ENCODE data around the gene SIGLEC1.
A peak's percentile ranks its signal among the peaks of the same experiment; 100 is the strongest.

SIGLEC1 gene

GRCh38 chr20:3744037-3744436, 31.6 kb upstream of the SIGLEC1 start:
- no peak for DNase-seq (ENCODE audit: low spot score)

DNA sequence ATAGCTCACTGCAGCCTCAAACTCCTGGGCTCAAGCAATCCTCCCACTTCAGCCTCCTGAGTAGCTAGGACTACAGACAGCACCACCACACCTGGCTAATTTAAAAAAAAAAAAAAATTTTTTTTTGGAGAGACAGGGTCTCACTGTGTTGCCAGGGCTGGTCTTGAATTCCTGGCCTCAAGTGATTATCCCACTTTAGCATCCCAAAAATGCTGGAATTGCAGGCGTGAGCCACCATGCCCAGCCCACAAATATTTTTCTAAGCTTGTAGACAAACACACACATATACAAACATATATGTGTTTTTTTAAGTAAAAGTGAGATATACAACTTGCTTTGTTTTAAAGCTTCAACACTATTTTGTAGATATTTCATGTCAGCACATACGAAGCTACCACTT, 30.9 kb upstream of the SIGLEC1 start:
- no peak for DNase-seq (ENCODE audit: low spot score)

DNA sequence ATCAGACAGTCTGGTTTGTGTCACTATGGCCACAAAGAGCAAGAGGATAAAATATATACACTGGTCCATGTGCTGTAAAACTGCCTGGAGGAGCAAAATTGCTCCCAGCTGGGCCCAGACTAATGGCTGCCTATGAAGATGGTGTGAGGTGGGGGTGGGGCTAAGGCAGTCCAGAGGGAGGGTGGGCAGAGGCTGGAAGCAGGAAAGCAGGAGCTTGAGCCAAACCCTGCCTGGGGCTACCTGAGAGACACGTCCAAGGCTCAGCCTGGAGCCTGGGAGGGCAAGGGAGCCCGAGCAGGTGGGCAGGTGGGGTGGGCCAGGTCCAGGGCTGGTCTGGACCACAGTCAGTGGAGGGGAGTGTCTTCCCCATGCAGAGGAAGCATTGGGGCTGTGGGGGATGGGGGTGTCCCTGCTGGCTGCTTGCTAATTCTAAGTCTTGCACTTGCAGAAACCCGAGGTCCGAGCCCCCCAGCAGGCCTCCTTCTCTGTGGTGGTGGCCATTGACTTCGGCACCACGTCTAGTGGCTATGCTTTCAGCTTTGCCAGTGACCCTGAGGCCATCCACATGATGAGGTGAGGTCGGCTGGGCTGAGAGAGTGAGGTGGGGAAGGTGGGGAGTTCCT, 29.5 kb upstream of the SIGLEC1 start:
- DNase-seq (ENCODE audit: low spot score) = no peak

DNA sequence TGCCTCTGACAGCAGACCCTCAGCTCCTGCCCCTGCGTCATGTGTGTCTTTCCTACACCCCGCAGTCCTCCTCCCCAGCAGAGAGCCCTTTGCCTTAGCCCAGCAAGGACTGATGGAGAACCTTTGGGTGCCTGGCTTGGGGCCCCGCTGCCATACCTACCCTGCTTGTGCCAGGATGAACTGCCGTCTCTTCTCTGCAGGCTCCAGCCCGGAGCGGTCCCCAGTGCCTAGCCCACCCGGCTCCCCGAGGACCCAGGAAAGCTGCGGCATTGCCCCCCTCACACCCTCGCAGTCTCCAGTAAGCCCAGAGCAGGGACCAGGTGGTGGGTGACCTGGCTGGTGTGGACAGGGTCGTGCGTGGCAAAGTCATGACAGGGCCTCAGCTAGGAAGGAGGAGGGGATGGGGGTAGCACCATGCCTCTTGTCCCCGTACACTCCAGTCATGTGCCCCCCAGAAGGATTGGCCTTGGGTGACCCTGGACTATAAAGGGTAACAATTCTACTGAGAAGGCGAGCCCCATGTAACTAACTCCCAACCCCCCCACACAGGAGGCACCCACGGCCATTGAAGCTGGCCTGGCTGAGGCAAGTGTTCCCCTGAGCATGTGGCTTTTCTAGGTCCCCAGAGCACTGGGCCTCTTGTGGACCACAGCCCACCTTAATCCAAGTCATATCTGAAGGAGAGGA, 28.4 kb upstream of the SIGLEC1 start:
- no peak for DNase-seq (ENCODE audit: low spot score)

- no peak for DNase-seq (ENCODE audit: low spot score)
These were observed 27.6 kb upstream of the SIGLEC1 start for GRCh38 chr20:3739926-3740451.

GRCh38 chr20:3739054-3739925, 26.9 kb upstream of the SIGLEC1 start:
- DNase-seq (ENCODE audit: low spot score) = no peak

- DNase-seq (ENCODE audit: low spot score) = no peak
These were observed 26.0 kb upstream of the SIGLEC1 start for GRCh38 chr20:3738111-3739053.

DNA sequence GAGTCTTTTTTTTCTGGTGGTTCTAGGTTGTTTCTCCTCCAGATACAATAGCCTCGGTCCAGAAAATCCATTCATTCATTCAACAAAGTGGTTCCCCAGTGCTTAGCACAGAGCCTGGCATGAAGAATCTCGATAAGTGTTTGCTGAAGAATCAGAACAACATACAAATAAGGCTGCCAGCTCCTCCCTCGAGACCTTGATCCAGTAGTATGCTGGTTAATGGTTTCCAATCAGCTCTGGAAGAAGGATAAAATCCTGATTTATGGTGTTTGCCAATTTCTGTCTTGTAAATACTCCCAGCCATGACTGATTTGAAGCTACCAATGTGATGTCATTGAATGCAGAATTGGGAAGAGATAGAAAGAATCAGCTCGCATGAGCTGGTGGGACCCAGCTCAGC, 23.4 kb upstream of the SIGLEC1 start:
- DNase-seq (ENCODE audit: low spot score) = no peak

- no peak for DNase-seq (ENCODE audit: low spot score)
These were observed 21.9 kb upstream of the SIGLEC1 start for GRCh38 chr20:3734111-3734843.

- DNase-seq (ENCODE audit: low spot score) = no peak
These were observed 21.0 kb upstream of the SIGLEC1 start for GRCh38 chr20:3733119-3733995.

DNA sequence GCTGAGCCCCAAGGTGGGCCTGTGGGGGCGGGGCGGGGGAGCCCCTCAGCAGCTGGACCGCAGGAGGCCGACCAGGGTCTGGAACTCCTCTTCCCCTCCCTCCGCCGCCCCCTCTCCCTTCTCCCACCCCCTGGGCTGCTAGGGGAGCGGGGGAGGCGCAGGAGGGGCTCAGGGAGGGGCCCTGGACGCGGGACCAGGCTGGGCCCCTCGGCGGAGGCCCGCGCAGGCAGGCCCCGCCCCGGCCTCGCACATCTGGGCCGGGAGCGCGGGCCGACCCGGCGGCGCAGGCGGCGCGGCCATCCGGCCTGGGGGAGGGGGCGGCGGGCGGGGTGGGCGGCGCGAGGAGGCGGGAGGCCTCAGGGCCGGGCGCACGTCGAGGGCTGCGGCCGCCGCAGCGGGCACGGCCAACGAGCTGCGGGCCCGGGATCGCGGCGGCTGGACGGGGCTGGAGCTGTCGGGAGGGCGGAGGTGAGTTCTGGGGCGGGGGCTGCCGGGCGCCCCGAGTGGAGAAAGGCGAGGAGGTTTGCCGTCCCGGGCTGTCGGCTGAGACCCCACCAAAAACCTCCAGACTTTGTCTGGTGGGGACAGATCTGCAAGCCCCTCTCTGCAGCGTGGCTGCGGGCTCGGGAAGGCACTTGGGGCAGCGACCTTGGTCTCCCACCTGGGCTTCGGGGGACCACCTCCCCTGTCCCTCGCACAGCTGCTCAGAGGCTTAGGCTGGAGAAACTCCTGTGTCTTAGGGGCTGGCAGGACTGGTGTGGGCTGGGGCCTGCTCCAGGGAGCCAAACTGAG, 20.1 kb upstream of the SIGLEC1 start, which contains the start of gene HSPA12B:
Gene HSPA12B (plus strand): TSS at position 359 of the 792 bp plus-strand sequence. CDS start 5,990 bp downstream, outside the sequence.
- peak; percentile 58 for DNase-seq (ENCODE audit: low spot score)

- no peak for DNase-seq (ENCODE audit: low spot score)
These were observed 19.5 kb upstream of the SIGLEC1 start for GRCh38 chr20:3731944-3732326.

DNA sequence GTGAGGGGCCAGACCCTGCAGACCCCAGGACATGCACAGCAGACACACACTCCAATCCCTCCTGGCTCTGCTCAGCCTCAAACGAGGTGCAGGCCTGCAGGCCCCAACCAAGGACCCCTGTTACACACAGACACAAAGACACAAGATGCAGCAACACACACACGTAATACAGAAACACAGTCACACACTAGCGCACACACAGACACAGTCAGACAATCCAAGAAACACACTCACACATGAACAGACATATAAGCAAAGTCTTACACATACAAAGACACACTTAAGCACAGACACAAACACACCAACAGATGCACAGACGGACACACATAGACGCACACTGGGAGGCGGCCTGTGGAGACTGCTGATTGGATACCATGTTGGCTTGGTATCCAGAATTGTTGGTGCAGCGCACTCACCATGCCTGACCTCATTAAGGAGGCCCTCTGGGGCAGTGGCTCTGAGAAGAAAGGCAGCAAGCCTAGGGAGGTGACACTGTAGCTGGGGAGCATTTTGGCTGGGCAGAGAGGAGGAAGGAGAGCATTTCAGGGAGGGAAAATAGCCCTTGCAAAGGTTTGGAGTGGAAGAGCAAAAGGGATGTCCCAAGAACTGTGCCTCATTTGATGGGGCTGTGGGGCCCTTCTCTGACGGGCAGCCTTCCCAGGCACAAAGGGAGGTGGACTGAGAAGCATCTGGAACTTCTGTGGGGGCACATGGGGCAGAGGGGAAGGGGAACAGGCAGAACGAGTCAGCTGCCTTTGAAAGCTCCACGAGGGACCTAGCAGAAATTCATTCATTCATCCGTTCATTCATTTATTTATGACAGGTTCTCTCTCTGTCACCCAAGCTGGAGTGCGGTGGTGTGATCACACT, 18.6 kb upstream of the SIGLEC1 start:
- no peak for DNase-seq (ENCODE audit: low spot score)

- no peak for DNase-seq (ENCODE audit: low spot score)
These were observed 17.6 kb upstream of the SIGLEC1 start for GRCh38 chr20:3729811-3730540.

DNA sequence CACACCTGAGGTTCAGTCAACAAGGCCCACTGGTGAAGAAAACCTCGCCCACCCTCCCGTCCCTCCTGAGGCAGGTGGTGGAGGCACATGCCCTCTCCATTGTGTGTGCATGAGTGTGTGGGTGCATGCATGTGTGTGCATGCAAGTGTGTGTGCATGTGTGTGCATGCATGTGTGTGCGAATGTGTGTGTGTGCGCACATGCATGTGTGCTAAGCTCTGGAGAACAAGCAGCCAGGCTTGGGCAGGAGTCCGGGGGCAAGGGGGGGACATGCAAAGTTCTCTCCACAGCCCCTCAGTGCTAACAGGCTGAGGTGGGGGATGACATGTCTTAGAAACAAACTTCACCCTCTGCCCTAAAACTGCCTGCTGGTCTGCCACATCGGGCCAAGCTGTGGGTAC, 17.0 kb upstream of the SIGLEC1 start:
- no peak for DNase-seq (ENCODE audit: low spot score)

DNA sequence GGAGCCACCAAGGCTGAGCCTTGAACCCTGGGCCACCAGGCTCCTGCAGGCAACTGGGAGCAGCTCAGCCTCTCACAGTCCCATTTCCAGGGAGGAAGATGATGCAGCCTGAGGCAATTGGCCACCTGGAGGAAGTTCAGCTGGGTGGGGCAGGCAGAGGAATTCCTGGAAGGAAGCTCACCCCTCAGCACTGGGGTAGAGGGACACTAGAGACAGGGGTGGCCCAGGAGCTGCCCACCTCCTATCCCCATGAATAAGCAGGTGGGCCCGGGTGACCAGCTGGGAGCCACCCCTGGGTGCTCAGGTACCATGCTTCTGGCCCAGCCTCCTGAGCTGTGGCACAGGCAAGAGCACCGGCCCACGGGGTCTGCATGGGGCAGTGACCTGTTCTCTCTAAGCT, 16.5 kb upstream of the SIGLEC1 start:
- no peak for DNase-seq (ENCODE audit: low spot score)

DNA sequence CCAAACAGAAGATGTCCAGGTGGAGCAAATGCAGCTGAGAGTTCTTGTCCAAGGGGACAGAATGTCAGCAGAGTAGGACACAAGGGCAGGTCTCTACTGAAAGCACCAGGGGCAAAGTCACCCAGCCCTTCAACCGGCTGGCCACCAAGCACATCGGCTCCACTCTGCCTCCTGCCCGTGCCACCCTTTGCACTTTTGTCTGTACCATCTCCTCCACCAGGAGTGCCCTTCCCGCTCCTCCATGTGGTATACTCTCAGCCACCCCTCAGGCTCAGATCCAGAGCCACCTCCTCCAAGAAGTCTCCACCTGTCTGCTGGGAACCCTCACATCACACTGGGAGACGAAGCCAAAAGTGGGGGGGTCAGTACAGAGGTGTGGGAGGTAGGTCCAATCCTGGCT, 16.0 kb upstream of the SIGLEC1 start:
- no peak for DNase-seq (ENCODE audit: low spot score)

Data from GM03348 (cell line).